ENCODE data around the gene AOPEP. TPM values are rescaled to one million over a fixed set of nuclear protein-coding genes. Genes with fewer than 3 reads are reported as not detected.

AOPEP gene
- total RNA-seq, 1 experiment from 2014 or later, result 15.0 TPM

DNA sequence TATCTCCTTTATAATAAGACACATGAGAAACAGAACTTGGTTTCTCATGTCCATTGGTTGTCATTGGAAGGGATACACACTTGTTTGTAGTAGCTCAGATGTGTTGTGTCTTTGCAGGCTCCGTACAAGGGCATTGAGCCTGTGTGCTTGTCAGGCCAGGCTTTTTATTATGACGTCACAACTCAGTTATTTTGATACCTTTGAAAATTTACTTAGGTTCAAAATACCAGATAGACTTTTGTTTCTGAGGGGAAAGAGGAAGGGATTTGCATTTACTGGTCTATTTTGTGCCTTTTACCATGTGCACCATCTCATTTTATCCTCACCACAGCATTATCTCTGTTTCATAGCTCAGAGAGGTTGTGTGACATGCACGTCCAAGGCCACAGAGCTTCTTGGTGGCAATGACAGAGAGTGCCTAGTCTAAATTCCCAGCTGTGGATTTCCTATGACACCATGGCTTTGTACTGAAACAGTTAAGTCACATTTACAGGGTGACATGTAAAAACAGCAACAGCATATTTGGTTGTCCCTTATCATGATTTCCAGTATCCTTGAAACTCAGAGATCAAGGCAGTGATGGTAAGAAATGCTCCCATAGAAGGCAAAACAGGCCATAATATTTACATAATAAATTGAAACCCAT is 268.7 kb downstream of the AOPEP start:
- Histone ChIP-seq H2BK20ac (ENCODE audit: low read depth, low read length, poor library complexity, severe bottlenecking) (no peak overlapping the region), H3K79me1 (ENCODE audit: insufficient read depth, low read depth, low read length, poor library complexity, severe bottlenecking) (no peaks in the 10 kb centered on the region), H4K5ac (ENCODE audit: insufficient read length, low read depth, low read length) (no peak overlapping the region), H3K23ac (ENCODE audit: insufficient read length, low read depth, low read length) (no peak overlapping the region), H3K79me2 (ENCODE audit: insufficient read depth, low read length) (no peaks in the 10 kb centered on the region), H2BK15ac (ENCODE audit: low read depth, low read length) (no peak overlapping the region), H4K8ac (replicated peaks; ENCODE audit: insufficient read length, low read depth, low read length) (no peak overlapping the region), H3T11ph (ENCODE audit: low read length) (no peak overlapping the region), H3K9ac (ENCODE audit: extremely low read depth, insufficient read length, low read length) (no peak overlapping the region), H4K91ac (ENCODE audit: insufficient read length, low read depth, low read length) (no peak overlapping the region), H2AK5ac (ENCODE audit: insufficient read length, low read length) (no peak overlapping the region), H3K18ac (ENCODE audit: insufficient read length, low read depth, low read length) (no peak overlapping the region), H2BK12ac (ENCODE audit: insufficient read length, low read depth, low read length) (no peak overlapping the region), H4K20me1 (ENCODE audit: control insufficient read depth, insufficient read depth, insufficient read length) (no peaks in the 10 kb centered on the region), H3K4me2 (ENCODE audit: insufficient read depth, insufficient read length, low read length) (no peak overlapping the region), H3K14ac (ENCODE audit: insufficient read depth, low read length) (no peak overlapping the region), H3K27me3 (ENCODE audit: insufficient read depth, low read length) (no peaks in the 10 kb centered on the region), H2BK120ac (ENCODE audit: low read depth, low read length, poor library complexity, severe bottlenecking) (no peak overlapping the region), H3K4ac (ENCODE audit: low read depth, low read length) (no peak overlapping the region), H3K4me1 (ENCODE audit: insufficient read depth, low read length) (no peaks in the 10 kb centered on the region; the same call in 1 of the 2 replicates), H3K56ac (ENCODE audit: insufficient read length, low read depth, low read length) (no peak overlapping the region), H3K23me2 (ENCODE audit: insufficient read length, low read depth, low read length, poor library complexity, severe bottlenecking) (no peaks in the 10 kb centered on the region), H3K9me3 (ENCODE audit: control insufficient read depth, low read depth, low read length) (no peaks in the 10 kb centered on the region), H2BK5ac (ENCODE audit: insufficient read length, low read length) (no peak overlapping the region), H3K27ac (ENCODE audit: insufficient read length, low read depth, low read length) (no peak overlapping the region), H2AFZ (ENCODE audit: low read length) (no peak overlapping the region)
- H3K27me3 Mint-ChIP-seq (ENCODE audit: low read depth), result no peaks in the 10 kb centered on the region; the same call in 1 of the 2 replicates
- TF ChIP-seq, protein P1, sequence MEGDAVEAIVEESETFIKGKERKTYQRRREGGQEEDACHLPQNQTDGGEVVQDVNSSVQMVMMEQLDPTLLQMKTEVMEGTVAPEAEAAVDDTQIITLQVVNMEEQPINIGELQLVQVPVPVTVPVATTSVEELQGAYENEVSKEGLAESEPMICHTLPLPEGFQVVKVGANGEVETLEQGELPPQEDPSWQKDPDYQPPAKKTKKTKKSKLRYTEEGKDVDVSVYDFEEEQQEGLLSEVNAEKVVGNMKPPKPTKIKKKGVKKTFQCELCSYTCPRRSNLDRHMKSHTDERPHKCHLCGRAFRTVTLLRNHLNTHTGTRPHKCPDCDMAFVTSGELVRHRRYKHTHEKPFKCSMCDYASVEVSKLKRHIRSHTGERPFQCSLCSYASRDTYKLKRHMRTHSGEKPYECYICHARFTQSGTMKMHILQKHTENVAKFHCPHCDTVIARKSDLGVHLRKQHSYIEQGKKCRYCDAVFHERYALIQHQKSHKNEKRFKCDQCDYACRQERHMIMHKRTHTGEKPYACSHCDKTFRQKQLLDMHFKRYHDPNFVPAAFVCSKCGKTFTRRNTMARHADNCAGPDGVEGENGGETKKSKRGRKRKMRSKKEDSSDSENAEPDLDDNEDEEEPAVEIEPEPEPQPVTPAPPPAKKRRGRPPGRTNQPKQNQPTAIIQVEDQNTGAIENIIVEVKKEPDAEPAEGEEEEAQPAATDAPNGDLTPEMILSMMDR (conservative IDR thresholded peaks at IDR 0.05), result no peak
- no peaks in the 10 kb centered on the region for H3K36me3 Mint-ChIP-seq (ENCODE audit: insufficient read depth in 1 of 3, low read depth in 3 of 3)
- no peak overlapping the region for H3K27ac Mint-ChIP-seq
- WGBS (ENCODE audit: extremely low coverage, insufficient read length, low lambda C conversion rate), result no CpG with 5 or more reads among the region's 3 CpGs
- no peak for DNase-seq
- no peaks in the 10 kb centered on the region for H3K9me3 Mint-ChIP-seq
- H3K4me1 Mint-ChIP-seq, result peaks cover 14 to 21% of the 10 kb centered on the region in 2 experiments
- no peak overlapping the region for H3K4me3 Mint-ChIP-seq
